ENCODE data around the gene DUS3L. TPM values are rescaled to one million over a fixed set of nuclear protein-coding genes. Genes with fewer than 3 reads are reported as not detected.

DUS3L gene
- total and polyA plus RNA-seq, 2 experiments from 2014 or later = 26.7 to 28.9 TPM

GRCh38 chr19:5799247-5800241, 8.6 kb upstream of the DUS3L start:
- H3K27me3 ChIP-seq = no peaks in the 10 kb centered on the region
- H3K4me2 ChIP-seq = no peak overlapping the region
- peak; percentile 18 for DNase-seq (ENCODE audit: low spot score)
- no peaks in the 10 kb centered on the region for H4K20me1 ChIP-seq (ENCODE audit: insufficient read depth, poor library complexity, severe bottlenecking)
- H3K36me3 ChIP-seq (replicated peaks; ENCODE audit: insufficient read depth, low read depth) = no peaks in the 10 kb centered on the region
- H3K9me2 ChIP-seq (replicated peaks; ENCODE audit: insufficient read depth) = no peaks in the 10 kb centered on the region
- H3K4me3 ChIP-seq = no peak overlapping the region
- H3K9me3 ChIP-seq (ENCODE audit: low read depth) = no peaks in the 10 kb centered on the region
- 62% methylated on average over 37 of the region's 37 CpGs for WGBS (ENCODE audit: low lambda C conversion rate, missing lambda C conversion rate)
- H3K27ac ChIP-seq = no peak overlapping the region
- H3K4me1 ChIP-seq (ENCODE audit: insufficient read depth) = peaks cover 19% of the 10 kb centered on the region
- TF ChIP-seq CTCF (IDR thresholded peaks at IDR 0.05; ENCODE audit: poor library complexity) (no peak), EZH2phosphoT487 (IDR thresholded peaks at IDR 0.05; ENCODE audit: low read depth, severe bottlenecking, unreplicated experiment) (no peak), EZH2 (IDR thresholded peaks at IDR 0.05; ENCODE audit: borderline replicate concordance) (no peak)
- H2AFZ ChIP-seq = no peak overlapping the region
- H3K79me2 ChIP-seq = no peaks in the 10 kb centered on the region

- H3K36me3 ChIP-seq (replicated peaks; ENCODE audit: insufficient read depth, low read depth) = no peaks in the 10 kb centered on the region
- H3K9me2 ChIP-seq (replicated peaks; ENCODE audit: insufficient read depth) = no peaks in the 10 kb centered on the region
- no peaks in the 10 kb centered on the region for H3K79me2 ChIP-seq
- no peak for DNase-seq (ENCODE audit: low spot score)
- peaks cover 9% of the 10 kb centered on the region for H3K4me1 ChIP-seq (ENCODE audit: insufficient read depth)
- 90% methylated on average over 8 of the region's 8 CpGs for WGBS (ENCODE audit: low lambda C conversion rate, missing lambda C conversion rate)
- H3K4me3 ChIP-seq = no peak overlapping the region
- H3K9me3 ChIP-seq (ENCODE audit: low read depth) = no peaks in the 10 kb centered on the region
- H2AFZ ChIP-seq = no peak overlapping the region
- no peak overlapping the region for H3K4me2 ChIP-seq
- H3K27ac ChIP-seq = no peak overlapping the region
- H4K20me1 ChIP-seq (ENCODE audit: insufficient read depth, poor library complexity, severe bottlenecking) = no peaks in the 10 kb centered on the region
- TF ChIP-seq EZH2phosphoT487 (IDR thresholded peaks at IDR 0.05; ENCODE audit: low read depth, severe bottlenecking, unreplicated experiment) = no peak
- TF ChIP-seq CTCF (IDR thresholded peaks at IDR 0.05; ENCODE audit: poor library complexity) = no peak
- no peak for TF ChIP-seq EZH2 (IDR thresholded peaks at IDR 0.05; ENCODE audit: borderline replicate concordance)
- H3K27me3 ChIP-seq = no peaks in the 10 kb centered on the region
Measured at GRCh38 chr19:5798244-5798643, 7.3 kb upstream of the DUS3L start.

- Histone ChIP-seq H3K27ac (no peak overlapping the region), H3K4me1 (ENCODE audit: insufficient read depth) (no peaks in the 10 kb centered on the region), H3K27me3 (no peaks in the 10 kb centered on the region), H3K4me2 (no peak overlapping the region), H3K9me3 (ENCODE audit: low read depth) (no peaks in the 10 kb centered on the region), H3K4me3 (no peak overlapping the region), H4K20me1 (ENCODE audit: insufficient read depth, poor library complexity, severe bottlenecking) (no peaks in the 10 kb centered on the region), H3K79me2 (no peaks in the 10 kb centered on the region), H2AFZ (no peak overlapping the region), H3K36me3 (replicated peaks; ENCODE audit: insufficient read depth, low read depth) (no peaks in the 10 kb centered on the region), H3K9me2 (replicated peaks; ENCODE audit: insufficient read depth) (no peaks in the 10 kb centered on the region)
- WGBS (ENCODE audit: low lambda C conversion rate, missing lambda C conversion rate) = 96% methylated on average over 7 of the region's 7 CpGs
- TF ChIP-seq EZH2phosphoT487 (IDR thresholded peaks at IDR 0.05; ENCODE audit: low read depth, severe bottlenecking, unreplicated experiment) = no peak
- TF ChIP-seq CTCF (IDR thresholded peaks at IDR 0.05; ENCODE audit: poor library complexity) = no peak
- no peak for TF ChIP-seq EZH2 (IDR thresholded peaks at IDR 0.05; ENCODE audit: borderline replicate concordance)
- DNase-seq (ENCODE audit: low spot score) = peak; percentile 1
Measured at GRCh38 chr19:5795382-5795919, 4.5 kb upstream of the DUS3L start.
